GM19240 (cell line): Measurements from ENCODE around the gene MRPL23.

Source experiments
- DNase-seq: peaks from one replicate; pipeline ENCODE4 v3.0.0; 2011; ENCODE audit warnings: low spot score; ENCODE audit not compliant: insufficient read length

The MRPL23 gene

DNA sequence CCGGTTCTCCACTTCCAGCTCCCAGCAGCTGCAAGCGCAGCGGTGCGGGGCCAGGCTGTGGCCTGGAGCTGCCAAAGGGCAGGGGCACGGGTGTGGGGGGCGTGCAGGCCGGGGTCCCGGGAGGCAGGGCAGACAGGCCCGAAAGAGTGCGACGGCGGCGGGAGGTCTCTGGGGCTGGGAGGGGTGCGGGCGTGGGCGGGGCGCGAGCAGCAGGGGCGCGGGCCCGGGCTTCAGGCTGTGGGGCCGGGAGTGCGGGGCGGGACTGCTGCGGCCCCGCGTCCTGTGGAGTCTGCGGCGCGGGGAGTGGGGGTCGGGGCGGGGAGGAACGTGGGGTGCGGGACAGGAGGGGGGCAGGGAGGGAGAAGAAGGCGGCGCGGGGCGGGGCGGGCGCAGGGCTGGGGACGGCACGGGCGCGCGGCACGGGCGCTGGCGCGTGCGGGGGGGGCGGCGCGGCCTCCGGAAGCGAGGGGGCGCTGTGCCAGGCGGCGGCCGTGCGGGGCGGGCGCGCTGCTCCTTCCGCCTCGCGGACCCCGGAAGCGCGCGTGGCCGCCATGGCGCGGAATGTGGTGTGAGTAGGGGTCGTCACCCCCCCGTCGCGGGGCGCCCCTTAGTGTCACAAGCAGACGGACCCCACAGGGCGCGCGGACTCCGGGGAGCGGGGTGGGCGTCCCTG is at the start of gene MRPL23:
Gene MRPL23, plus strand, starts transcription at position 521 of the 673 bp plus-strand sequence. Its CDS starts 31 bp downstream, at position 552.
- DNase-seq: no peak

GRCh38 chr11:1899090-1899489 is 48.0 kb upstream of the MRPL23 start:
- no peak for DNase-seq

- DNase-seq: no peak
Measured at GRCh38 chr11:1899686-1900085, 47.4 kb upstream of the MRPL23 start.

GRCh38 chr11:1906181-1906580 is 41.0 kb upstream of the MRPL23 start:
- DNase-seq: no peak

DNA sequence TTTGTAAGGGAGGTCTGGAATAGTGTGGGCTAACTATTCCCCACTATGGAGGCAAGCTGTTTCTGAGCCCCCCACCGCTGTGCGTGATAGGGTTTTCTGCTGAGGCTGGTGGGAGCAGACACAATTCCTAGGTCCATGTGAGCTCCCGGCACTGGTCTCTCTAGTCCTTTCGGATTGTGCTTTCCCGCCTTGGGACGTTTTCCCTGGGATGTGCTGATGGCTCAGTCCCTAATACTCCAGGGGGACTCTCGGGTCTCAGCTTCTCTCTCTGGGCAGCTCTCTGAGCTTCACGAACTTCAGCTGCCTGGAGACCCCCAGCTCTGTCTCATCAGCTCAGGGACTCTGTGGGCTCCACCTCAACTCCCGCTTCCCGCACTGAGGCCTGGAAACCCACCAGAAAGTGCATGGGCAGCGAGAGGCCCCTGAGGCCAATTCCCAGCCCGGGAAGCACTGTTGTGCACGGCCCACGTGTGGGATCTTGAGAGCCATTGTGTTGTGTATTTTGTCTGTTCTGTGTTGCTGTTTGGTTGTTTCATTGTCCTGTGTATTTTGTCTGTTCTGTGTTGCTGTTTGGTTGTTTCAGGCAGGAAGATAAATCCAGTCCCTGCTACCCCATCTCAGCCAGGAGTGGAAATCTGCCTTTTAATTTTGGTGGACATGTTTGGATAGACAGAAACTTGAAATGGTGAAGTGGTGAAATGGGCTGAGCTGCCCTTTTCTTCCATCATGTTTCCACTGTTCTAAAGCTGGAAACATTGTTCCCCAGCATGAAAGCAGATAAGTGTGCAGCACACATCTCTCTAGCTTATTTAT is 40.3 kb upstream of the MRPL23 start:
- no peak for DNase-seq

DNA sequence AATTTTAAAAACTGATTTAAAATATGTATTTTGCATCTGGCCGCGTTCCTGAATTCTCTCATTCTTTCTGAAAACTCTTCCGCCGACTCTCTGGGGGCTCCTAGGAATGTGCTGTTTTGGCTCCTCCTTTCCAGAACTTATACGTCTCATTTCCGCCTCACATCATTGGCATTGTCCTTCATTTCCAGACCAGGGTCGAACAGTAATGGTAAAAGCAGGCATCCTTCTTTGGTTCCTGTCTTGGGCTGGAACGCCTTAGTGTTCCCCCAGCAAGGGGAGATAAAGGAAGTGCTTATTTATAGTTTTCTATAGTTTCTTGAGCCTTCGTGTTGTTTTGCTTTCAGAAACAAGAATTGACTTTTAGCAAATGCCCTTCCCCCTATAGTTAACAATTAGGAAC is 38.5 kb upstream of the MRPL23 start:
- no peak for DNase-seq

GRCh38 chr11:1909524-1909923 is 37.6 kb upstream of the MRPL23 start:
- no peak for DNase-seq

DNA sequence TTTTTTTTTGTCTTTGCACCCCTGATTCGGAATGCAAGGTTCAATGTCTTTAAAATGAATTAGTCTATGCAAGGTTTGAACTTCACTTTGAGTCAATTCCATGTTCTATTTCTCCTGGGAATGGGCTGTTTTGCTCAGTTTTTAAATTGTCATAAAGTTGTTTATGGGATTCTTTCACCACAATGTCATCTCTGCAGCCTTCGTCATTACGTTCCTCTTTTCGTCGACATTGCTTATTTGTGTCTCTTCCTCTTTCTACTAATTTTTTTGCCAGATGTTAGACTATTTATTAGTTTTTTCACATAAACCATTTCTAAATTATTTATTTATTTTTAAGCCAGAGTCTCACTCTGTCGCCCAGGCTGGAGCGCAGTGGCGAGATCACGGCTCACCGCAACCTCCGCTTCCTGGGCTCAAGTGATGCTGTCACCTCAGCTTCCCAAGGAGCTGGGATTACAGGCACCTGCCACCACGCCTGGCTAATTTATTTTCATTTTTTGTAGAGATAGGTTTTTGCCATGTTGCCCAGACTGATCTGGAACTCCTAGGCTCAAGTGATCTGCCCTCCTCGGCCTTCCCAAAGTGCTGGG is 34.7 kb upstream of the MRPL23 start:
- no peak for DNase-seq

DNA sequence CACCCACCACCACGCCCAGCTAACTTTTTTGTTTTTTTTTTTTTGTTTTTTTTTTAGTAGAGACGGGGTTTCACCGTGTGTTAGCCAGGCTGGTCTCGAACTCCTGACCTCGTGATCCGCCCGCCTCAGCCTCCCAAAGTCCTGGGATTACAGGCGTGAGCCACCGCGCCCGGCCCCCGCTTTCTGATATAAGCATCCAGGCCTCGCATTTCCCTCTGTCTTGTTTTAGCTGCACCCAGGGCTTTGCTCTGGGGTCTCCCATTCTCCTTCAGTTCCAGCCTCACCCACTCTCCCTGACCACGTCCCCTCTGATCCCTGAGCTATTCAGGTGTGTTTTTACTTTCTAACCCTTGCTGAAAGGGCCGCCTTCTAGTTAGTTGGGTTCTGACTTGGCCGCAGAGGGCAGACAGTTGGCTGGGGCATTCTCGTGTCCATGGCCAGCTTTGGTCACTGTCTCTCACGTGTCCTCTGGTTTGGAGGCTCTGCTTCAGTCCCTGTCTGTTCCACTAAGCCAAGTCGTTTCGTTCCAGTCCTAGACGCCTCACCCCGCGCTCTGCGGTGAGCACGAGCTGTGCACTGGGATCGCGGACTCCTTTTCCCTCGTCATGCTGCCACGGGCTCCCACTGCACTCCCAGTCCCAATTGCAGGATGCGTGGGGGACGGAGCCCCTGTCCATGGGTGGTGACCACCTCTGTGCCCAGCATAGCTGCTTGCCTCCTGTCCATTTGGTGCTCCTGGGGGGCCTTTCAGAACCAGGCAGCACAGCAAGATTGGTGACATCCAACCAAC is 33.7 kb upstream of the MRPL23 start:
- DNase-seq: no peak

DNA sequence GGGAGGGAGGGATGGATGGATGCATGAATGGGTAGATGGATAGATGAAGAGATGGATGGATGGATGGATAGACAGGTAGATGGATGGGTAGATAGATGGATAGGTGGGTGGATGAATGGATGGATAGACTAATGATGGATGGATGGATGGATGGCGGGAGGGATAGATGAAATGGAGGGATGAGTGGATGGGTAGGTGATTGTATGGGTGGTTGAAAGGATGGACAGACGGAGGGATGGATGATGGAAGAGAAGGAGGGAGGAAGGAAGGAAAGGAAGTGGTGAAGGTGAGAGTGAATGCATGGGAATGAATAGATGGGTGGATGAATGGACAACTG is 31.4 kb upstream of the MRPL23 start:
- DNase-seq: no peak

DNA sequence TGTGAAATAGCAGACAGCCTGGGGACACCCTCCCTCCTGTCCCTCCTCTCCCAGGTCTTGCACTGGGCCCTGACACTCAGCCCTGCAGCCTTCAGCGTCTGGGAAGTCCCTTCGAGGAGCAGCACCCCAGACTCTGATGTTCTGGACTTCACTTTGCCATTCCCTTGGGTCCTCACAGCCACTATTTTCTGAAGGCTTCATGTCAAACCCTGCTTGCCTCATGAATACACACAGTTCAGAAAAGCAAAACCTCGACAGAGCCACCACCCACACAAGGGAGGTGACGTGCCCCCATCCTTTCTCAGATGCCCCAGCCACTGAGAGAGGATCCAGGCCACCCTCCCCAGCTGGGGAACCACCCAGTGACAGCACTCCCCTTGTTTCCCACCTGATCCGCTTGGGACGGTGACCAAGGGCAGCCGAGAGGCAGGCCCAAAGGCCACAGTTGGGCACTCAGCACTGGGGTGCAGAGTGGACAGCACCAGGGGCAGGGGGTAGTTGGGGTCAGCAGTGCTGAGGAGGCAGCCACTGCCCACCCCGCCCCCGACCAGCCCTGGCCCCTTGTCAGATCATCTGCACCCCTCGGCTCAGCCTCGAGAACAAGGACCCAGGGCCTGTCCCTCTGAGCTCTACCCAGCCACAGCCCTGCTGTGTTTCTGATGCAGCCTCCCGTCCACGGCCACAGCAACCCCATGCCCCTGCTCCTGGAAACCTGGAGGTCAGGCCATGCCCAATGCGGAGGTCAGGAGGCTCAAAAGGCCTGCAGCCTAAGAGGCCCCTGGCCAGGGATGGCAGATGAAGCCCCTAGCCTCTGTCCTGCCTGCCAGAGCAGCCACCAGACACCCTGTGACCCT is 30.8 kb upstream of the MRPL23 start:
- no peak for DNase-seq

DNA sequence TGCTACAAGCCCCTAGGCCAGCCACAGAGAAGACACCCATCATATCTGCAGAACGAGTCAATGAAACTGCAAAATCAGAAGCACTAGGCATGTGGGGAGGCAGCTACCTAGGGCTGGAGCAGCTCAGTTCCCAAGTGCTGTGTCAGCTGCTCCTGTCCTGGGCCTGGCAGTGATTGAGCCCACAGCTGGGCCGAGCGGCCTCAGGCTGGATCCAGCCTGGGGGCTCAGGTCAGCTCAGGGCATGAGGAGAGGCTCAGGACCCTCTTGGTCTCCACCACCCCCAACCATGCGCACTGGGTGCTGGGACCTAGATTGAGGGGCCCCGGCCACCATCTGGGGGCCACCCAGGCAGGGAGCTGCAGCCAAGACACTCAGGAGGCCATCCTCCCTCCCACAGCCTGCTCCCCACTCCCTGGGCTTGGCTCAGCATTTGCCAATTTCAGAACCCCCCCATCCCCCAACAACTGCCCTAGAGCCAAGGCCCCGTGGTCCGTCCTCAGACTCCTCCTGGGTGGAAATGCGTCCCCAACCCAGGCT is 30.1 kb upstream of the MRPL23 start:
- no peak for DNase-seq

DNA sequence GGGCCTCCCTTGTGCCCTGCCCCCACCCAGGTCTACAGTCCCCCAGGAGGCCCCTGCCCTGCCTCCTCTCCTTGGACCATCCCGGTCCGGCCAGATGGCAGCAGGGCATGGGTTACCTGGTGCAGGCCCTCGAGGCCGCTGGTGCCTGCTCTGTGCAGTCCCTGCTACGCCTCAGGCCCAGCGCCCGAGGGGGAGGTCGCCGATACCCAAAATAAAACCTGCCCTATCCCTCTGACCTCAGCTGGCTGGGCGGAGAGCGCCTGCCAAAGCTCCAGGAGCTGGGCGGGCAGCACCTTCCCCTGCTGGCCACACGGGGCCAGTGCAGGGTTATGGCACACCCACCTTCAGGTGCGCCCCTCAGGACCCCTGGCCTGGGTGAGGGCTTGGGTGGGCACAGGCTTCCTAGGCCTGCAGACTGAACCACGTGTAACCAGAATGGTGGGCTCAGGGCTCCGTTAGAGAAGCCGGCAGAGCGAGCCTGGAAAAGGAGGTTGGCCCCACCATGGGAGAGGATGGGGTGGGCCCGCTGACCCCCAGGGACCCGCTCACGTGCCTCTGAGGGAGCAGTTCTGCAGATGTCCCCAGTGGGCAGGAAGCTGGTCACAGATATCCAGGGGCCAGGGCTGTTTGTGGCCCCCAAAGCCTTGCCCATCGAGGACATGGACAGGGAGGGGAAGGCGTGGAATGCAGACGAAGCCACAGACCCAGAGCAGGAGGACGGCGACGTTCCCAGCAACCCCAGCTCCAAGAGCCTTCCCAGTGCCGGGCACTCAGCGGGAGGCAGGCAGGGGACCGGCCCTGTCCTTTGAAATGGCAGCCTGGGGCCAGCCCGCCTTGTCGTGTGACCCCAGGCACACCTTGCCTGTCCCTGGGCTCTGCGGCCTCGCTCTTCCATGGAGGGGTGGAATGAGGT is 29.4 kb upstream of the MRPL23 start:
- no peak for DNase-seq

DNA sequence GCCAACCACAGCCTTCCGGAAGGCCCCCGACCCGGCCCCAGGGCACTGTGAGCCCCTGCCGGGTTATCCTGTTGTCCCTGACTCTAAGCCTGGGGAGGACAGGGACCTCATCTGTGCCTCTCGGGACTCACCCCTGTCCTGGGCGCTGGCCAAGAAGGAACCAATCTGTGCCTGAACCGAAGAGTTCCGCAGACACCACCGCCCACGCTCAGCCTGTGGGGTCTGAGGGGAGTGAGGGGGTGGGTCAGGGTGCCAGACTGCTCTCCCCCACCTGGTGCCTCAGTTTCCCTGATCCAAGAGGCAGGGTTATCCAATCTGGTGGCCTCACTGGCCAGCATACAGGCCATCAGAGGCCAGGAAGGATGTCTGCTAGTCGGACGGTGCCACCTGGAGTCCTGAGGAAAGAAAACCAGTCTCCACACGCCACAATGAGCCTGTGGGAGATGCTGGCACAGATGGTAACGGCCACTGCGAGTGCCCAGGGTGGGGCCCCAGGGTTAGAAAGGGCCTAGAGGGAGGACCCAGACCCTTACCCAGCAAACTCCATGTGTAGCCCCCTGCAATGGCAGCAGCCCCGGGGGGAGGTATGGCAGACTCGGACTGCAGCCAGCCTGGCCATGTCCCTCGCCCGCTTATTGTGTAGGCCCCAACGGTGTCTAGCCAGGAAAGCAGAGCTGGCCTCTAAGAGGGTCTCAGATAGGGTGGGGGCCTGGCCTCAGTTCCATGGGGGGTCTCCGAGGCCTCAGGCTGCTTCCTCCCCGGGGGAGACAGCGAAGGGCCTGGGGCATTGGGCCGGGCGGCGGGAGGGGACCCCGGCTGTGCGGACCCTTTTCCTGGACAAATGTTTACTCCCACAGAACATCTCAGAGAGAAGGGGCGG is 28.5 kb upstream of the MRPL23 start:
- DNase-seq: no peak

GRCh38 chr11:1919391-1920127 is 27.6 kb upstream of the MRPL23 start, which contains the start of gene TNNT3:
Gene TNNT3, plus strand, starts transcription at chr11:1919703. Its CDS starts 3,172 bp downstream, at chr11:1922875.
- DNase-seq: no peak

DNA sequence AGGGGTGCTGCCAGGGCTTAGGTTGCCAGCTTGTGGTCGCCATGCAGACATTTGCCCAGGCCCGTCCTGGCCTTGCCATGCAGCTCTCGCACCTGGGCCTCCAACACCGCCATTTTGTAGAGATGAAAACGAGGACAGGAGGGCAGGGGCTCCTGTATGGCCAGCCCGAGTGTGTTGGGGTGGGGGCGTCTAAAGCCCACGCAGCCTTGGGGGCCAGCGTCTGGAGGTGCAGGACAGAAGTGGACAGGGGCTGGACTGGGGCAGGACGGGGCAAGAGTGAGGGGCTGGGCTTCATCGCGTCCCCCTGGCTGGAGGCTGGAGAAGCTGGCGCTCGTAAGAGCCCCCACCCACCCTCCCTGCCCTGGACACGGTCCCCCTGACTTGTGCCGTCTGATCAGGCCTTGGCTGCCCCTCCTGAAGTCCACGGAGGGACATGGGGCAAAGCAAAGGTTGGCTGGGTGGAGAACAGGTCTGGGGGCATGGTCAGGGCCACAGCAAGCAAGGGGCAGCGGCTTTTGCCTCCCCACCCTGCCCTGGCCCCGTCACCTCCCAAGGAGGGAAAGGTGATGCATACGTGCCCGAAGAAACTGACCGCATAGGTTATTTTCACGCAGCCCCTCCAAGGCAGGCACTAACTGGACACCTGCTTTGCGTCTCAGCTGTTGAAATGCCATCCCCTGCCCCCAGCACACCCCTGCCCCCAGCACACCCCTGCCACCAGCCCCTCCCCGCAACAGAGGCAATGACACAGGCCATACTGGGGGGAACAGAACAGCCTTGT is 26.8 kb upstream of the MRPL23 start:
- DNase-seq: no peak
